T-helper 17 cell (primary cell): ENCODE measurements around the gene ALPK3. TPM values are rescaled to one million over a fixed set of nuclear protein-coding genes. Genes with fewer than 3 reads are reported as not detected.
A peak's percentile ranks its signal among the peaks of the same experiment; 100 is the strongest.

Source experiments
- ATAC-seq: fragments of 150-1000 bp; cut with Tn5 transposase; 2 replicates; pipeline ENCODE4 v1.10.0; 2021; ENCODE audit warnings: mild to moderate bottlenecking, moderate library complexity
- DNase-seq, 3 donors: peaks; one replicate each; pipeline versions ENCODE4 v3.0.0 to v3.0.0-alpha.2; 2020 to 2021
- H3K9me3 ChIP-seq: one replicate; pipeline ENCODE4 v1.7.0; 2013; ENCODE audit warnings: low read length, mild to moderate bottlenecking; ENCODE audit not compliant: control insufficient read depth, poor library complexity, severe bottlenecking
- H3K27ac Mint-ChIP-seq: one replicate; pipeline ENCODE4 v1.8.0; 2022; ENCODE audit warnings: mild to moderate bottlenecking, moderate library complexity, mixed read lengths
- H3K27me3 Mint-ChIP-seq: one replicate; pipeline ENCODE4 v1.8.0; 2022; ENCODE audit warnings: mixed read lengths
- H3K36me3 Mint-ChIP-seq: one replicate; pipeline ENCODE4 v1.8.0; 2022; ENCODE audit warnings: low read depth, mixed read lengths
- H3K4me1 Mint-ChIP-seq: one replicate; pipeline ENCODE4 v1.8.0; 2022; ENCODE audit warnings: mild to moderate bottlenecking, mixed read lengths
- H3K4me3 Mint-ChIP-seq: one replicate; pipeline ENCODE4 v1.8.0; 2022; ENCODE audit warnings: mild to moderate bottlenecking, moderate library complexity, mixed read lengths
- total RNA-seq, 4 donors: library from RNA in 2 of 4; stranded (reverse) in 2 of 4; gene quantifications; one replicate each; pipeline ENCODE4 v1.2.3 and lab custom pipeline; 2022 to 2026

Gene ALPK3
- total RNA-seq, 2 donors from 2014 or later, result 0.15 to 0.78 TPM

DNA sequence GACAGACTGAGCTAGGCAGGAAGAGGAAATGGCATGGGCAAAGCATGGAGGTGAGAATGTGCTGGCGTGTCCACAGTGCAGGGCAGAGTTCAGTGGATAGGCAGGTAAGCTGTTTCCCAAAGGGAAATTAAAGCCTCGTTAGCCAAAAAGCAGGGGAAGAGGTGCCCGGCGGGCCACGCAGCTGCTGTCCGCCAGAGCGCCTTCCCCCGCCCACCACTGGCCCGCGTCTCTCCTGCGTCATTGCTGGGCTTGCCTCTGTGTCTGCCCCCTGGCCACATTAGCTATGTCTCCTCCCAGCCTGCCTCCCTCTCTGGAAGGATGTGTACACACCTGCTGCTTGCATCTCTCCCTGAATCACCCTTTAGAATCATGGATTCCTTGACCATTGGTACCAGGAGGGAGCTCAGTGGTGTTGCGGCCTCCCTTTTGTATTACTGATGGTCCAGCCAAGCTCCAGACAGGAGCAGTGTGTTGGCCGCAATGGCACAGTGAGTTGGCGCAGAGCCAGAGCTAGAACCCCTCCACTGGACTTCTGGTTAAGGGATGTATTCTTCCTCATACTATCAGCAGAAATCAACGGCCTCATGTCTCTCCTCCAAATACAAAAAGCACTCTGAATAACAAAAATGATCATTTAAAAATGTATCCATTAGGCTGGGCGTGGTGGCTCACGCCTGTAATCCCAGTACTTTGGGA, 93.9 kb downstream of the ALPK3 start:
- Mint-ChIP-seq H3K4me3 (no peak overlapping the region), H3K27ac (no peak overlapping the region), H3K4me1 (no peaks in the 10 kb centered on the region), H3K36me3 (peaks cover 4% of the 10 kb centered on the region), H3K27me3 (peaks cover 26% of the 10 kb centered on the region)
- no peaks in the 10 kb centered on the region for H3K9me3 ChIP-seq
- DNase-seq (no peak), ATAC-seq (no peak)

DNA sequence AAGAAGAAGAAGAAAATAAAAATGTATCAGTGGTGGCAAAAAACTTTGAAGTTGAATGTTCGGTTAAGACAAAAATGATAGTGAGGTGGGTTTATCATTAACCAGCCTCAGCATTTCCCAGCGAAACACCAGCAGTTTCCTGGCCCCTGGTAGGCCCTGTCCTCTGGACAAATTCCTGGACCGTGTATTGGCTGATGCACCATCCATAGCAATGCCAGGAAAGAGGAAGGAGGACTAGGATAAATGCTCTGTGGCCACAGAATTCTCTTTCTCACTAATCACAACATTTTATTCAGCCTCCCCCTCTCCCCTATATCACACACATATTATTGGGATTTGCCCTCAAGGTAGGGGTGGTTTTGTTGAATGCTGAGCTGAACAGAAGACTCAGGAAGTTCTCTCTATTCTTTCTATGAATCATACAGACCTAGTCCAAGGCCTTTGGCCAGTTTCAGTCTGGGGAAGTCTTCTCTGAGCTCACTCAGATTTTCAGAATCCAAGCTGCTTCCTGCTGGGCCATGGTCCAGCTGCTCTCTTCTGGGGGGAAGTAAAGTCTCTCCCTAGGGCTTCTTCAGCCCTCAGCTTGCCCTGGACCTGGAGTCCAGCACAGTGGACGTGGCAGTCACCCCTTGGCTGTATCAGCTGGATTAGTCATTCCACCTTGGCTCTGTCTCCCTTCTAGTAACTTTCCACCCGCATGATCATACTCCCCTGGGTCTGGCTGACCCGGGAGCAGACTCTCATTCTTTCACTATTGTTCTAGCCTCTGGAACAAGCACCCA, 94.9 kb downstream of the ALPK3 start:
- peaks cover 4% of the 10 kb centered on the region for H3K36me3 Mint-ChIP-seq
- ATAC-seq (no peak), DNase-seq (no peak)
- no peaks in the 10 kb centered on the region for H3K4me1 Mint-ChIP-seq
- peaks cover 26% of the 10 kb centered on the region for H3K27me3 Mint-ChIP-seq
- H3K4me3 Mint-ChIP-seq, result no peak overlapping the region
- H3K9me3 ChIP-seq, result no peaks in the 10 kb centered on the region
- H3K27ac Mint-ChIP-seq, result no peak overlapping the region

- peaks cover 32% of the 10 kb centered on the region for H3K27me3 Mint-ChIP-seq
- peaks cover 4% of the 10 kb centered on the region for H3K36me3 Mint-ChIP-seq
- ATAC-seq (no peak), DNase-seq (no peak)
- H3K27ac Mint-ChIP-seq, result no peak overlapping the region
- no peaks in the 10 kb centered on the region for H3K9me3 ChIP-seq
- no peak overlapping the region for H3K4me3 Mint-ChIP-seq
- H3K4me1 Mint-ChIP-seq, result no peaks in the 10 kb centered on the region
Observed at GRCh38 chr15:84913360-84913723, 96.2 kb downstream of the ALPK3 start.

DNA sequence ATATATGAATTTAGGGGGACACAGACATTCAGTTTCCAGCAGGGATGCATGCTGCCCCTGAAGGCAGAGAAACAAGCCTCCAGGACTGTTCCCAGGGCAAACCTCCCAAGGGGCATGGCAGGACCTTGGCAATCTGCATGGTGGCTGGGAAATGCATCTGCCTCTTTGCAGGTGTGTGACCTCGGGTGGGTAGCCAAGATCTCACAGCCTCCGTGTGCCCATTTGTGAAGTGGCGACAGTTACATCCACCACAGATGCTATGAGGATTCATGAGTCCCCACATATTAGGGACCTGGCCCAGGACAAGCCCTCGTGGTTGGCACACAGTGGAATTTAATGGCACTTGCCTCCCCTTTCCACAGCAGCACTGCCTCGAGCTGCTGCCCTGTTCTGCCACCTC, 97.2 kb downstream of the ALPK3 start:
- Mint-ChIP-seq H3K36me3 (peaks cover 4% of the 10 kb centered on the region), H3K4me1 (no peaks in the 10 kb centered on the region), H3K27ac (no peak overlapping the region), H3K4me3 (no peak overlapping the region), H3K27me3 (peaks cover 32% of the 10 kb centered on the region)
- H3K9me3 ChIP-seq, result no peaks in the 10 kb centered on the region
- DNase-seq (no peak), ATAC-seq (no peak)

DNA sequence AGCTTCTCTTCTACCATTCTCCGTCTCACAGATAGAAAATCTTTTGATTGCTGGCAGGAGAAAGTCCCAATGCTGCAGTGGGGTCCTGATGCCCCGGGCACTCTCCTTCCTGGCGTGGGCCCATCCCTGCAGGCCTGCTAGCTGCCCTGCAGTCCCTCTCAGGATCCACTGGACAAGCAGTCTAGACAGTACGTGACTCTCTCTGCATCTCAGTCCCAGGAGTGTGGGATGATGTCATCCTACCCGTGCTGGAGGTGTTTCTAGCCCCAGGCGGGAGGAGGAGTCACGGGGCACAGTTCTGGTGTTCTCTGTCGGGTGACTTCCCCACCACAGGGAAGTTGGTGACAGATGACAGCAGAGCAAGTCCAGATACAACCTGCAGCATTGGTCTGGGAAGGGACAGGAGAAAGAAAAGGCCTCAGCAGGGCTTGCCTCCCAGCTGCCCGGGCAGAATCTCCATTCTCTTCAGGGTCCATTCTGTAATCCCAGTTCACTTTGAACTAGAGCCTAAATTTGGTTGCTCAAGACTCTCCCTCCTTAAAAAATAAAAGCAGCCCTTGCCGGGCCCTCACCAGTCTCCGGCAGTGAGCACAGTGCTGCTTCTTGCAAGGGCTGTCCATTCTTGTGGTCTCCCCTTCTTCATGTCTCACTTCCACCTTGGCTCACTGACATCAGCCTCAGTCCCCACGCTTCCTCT, 97.9 kb downstream of the ALPK3 start:
- ATAC-seq, result peak; percentile 67
- H3K36me3 Mint-ChIP-seq, result peaks cover 6% of the 10 kb centered on the region
- H3K4me1 Mint-ChIP-seq, result no peaks in the 10 kb centered on the region
- H3K27ac Mint-ChIP-seq, result no peak overlapping the region
- no peak overlapping the region for H3K4me3 Mint-ChIP-seq
- peaks cover 32% of the 10 kb centered on the region for H3K27me3 Mint-ChIP-seq
- no peak for DNase-seq
- no peaks in the 10 kb centered on the region for H3K9me3 ChIP-seq

DNA sequence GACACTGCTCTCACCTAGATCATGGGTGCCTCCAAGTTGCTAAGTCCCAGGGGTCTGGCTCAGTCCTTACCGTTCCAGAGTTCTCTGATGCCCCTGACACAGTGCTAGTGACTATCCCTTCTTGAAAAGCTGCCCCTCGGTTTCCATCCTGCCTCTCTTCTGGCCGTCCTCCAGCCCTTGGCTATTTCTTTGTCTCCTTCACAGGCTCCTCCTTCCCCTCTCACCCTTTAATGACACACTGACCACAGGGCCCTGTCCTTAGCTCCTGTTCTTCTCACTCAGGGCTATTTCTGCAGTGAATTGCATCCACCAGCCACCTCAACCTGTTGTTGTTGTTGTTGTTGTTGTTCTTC, 98.4 kb downstream of the ALPK3 start:
- Mint-ChIP-seq H3K36me3 (peaks cover 6% of the 10 kb centered on the region), H3K27ac (no peak overlapping the region), H3K27me3 (peaks cover 32% of the 10 kb centered on the region), H3K4me3 (no peak overlapping the region), H3K4me1 (no peaks in the 10 kb centered on the region)
- ATAC-seq (no peak), DNase-seq (no peak)
- no peaks in the 10 kb centered on the region for H3K9me3 ChIP-seq

DNA sequence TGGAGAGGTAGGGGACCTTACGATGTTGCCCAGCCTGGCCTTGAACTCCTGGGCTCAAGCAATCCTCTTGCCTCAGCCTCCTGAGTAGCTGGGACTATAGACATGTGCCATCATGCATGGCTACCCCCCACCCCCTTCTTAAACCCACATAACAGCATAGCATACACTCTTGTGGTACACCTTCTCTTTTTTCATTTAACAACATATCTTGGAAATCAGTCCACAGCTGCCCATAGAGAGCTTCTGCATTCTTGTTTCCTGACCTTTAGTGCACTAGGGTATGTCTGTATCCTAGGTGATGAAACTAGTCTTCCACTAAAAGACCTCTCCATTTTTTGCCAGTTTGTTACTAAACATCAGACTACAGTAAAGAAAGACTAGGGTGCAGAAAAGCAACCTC, 100.3 kb downstream of the ALPK3 start:
- peaks cover 6% of the 10 kb centered on the region for H3K36me3 Mint-ChIP-seq
- H3K27ac Mint-ChIP-seq, result no peak overlapping the region
- H3K9me3 ChIP-seq, result no peaks in the 10 kb centered on the region
- ATAC-seq (no peak), DNase-seq (no peak)
- H3K27me3 Mint-ChIP-seq, result peaks cover 22% of the 10 kb centered on the region
- no peak overlapping the region for H3K4me3 Mint-ChIP-seq
- H3K4me1 Mint-ChIP-seq, result no peaks in the 10 kb centered on the region

GRCh38 chr15:84919106-84919667, 102.0 kb downstream of the ALPK3 start:
- H3K9me3 ChIP-seq, result no peaks in the 10 kb centered on the region
- DNase-seq (no peak), ATAC-seq (no peak)
- Mint-ChIP-seq H3K36me3 (peaks cover 6% of the 10 kb centered on the region), H3K27ac (no peak overlapping the region), H3K4me3 (no peak overlapping the region), H3K4me1 (peaks cover 2% of the 10 kb centered on the region), H3K27me3 (peaks cover 18% of the 10 kb centered on the region)

- H3K9me3 ChIP-seq, result no peaks in the 10 kb centered on the region
- Mint-ChIP-seq H3K4me1 (peaks cover 2% of the 10 kb centered on the region), H3K27me3 (peaks cover 5% of the 10 kb centered on the region), H3K27ac (no peak overlapping the region), H3K36me3 (peaks cover 2% of the 10 kb centered on the region), H3K4me3 (no peak overlapping the region)
- DNase-seq, result no peak
- no peak for ATAC-seq
Observed at GRCh38 chr15:84921121-84921520, 104.0 kb downstream of the ALPK3 start.

DNA sequence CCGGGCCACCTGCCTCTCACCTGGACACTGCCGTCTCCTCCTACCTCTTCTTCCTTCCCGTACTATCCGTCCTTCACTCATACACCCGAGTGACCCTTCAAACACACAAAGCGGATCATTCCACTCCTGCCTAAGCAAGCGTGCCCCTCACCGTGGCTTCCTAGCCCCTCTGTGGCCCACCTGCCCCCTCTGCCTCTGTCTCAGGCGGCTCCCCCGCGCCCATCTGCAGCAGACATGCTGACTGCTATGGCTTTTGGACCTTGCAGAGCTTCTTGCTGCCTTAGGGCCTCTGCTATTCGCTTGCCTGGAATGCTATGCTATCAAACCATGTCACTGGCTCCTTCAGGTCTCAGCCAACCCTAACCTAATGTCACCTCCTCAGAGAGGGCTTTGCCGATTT, 105.4 kb downstream of the ALPK3 start:
- no peak overlapping the region for H3K27ac Mint-ChIP-seq
- no peak for DNase-seq
- peaks cover 2% of the 10 kb centered on the region for H3K4me1 Mint-ChIP-seq
- H3K27me3 Mint-ChIP-seq, result peaks cover 4% of the 10 kb centered on the region
- no peak for ATAC-seq
- no peak overlapping the region for H3K4me3 Mint-ChIP-seq
- no peaks in the 10 kb centered on the region for H3K9me3 ChIP-seq
- peaks cover 2% of the 10 kb centered on the region for H3K36me3 Mint-ChIP-seq

Other genes with a start within 250 kb of the ALPK3 start
- 1 to 10 TPM; 3.6 to 4.1 TPM for gene ZSCAN2, start 216.3 kb upstream of the ALPK3 start, total RNA-seq
- gene WDR73, start 163.1 kb upstream of the ALPK3 start, total RNA-seq, result 10 to 100 TPM; 26.0 to 29.8 TPM
- 1 to 10 TPM; 2.0 to 3.3 TPM for gene NMB, start 159.2 kb upstream of the ALPK3 start, total RNA-seq
- gene SEC11A, start 101.2 kb upstream of the ALPK3 start, total RNA-seq, result 10 to 100 TPM; 53.1 to 67.7 TPM
- 10 to 100 TPM; 33.8 to 36.5 TPM for gene ZNF592, start 68.8 kb upstream of the ALPK3 start, total RNA-seq
- not detected for gene SLC28A1, start 67.3 kb downstream of the ALPK3 start, total RNA-seq
- 10 to 100 TPM; 40.7 to 44.2 TPM for gene PDE8A, start 164.5 kb downstream of the ALPK3 start, total RNA-seq